Astrocyte of the hippocampus (primary cell): Measurements from ENCODE around the gene RMND1.

Experiments
- DNase-seq: peaks from one replicate; pipeline ENCODE4 v3.0.0; 2011; ENCODE audit warnings: low read depth, low spot score

The RMND1 gene

GRCh38 chr6:151417477-151417876, 34.4 kb downstream of the RMND1 start:
- DNase-seq = no peak

DNA sequence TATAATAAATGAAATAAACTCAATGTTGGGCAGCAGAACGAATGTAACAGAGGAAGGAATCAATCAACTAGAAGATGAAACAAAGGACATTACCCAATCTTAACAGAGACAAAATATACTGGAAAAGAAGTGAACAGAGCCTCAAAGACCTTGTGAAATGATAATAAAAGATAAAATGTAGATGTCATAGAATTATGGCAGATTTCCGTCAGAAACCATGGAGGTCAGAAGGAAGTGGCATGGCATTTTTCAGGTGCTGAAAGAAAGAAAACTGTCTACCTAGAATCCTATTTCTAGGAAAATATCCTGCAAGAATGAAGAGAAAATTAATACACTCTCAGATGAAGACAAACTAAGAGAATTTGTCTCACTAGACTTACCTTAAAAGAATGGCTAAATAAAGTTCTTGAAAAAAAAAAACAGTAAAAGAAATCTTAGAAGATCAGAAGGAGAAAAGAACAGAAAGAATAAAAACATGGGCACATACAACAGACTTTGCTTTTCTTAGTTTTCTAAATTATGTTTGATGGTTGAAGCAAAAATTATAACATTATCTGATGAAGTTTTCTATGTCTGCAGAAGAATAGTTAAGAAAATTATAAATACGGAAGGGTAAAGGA, 37.2 kb downstream of the RMND1 start:
- no peak for DNase-seq

GRCh38 chr6:151413372-151414145, 38.4 kb downstream of the RMND1 start:
- no peak for DNase-seq

- no peak for DNase-seq
These were observed 39.0 kb downstream of the RMND1 start for GRCh38 chr6:151412909-151413308.

GRCh38 chr6:151409679-151410078, 42.2 kb downstream of the RMND1 start:
- DNase-seq = no peak

DNA sequence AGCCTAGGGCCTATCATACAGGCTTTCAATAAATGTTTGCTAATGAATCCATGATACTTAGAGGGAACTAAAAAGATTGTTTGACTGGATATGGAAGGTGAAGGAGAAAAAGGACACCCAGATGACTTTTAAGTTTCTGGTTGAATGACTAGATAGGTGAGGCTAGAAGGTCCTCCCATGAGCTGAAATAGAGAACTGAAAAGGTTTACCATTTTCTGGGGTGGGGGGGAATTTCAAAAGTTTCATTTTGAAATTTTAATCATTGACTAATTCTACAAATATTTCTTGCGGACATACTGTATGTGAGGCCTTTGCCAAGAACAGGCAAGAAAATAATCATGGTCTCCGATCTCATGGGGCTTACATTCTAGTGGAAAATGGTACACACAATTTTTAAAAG, 42.7 kb downstream of the RMND1 start:
- no peak for DNase-seq

GRCh38 chr6:151408858-151409257, 43.1 kb downstream of the RMND1 start:
- DNase-seq = no peak

- no peak for DNase-seq
These were observed 48.0 kb downstream of the RMND1 start for GRCh38 chr6:151403919-151404308.

GRCh38 chr6:151402228-151402627, 49.7 kb downstream of the RMND1 start:
- no peak for DNase-seq

DNA sequence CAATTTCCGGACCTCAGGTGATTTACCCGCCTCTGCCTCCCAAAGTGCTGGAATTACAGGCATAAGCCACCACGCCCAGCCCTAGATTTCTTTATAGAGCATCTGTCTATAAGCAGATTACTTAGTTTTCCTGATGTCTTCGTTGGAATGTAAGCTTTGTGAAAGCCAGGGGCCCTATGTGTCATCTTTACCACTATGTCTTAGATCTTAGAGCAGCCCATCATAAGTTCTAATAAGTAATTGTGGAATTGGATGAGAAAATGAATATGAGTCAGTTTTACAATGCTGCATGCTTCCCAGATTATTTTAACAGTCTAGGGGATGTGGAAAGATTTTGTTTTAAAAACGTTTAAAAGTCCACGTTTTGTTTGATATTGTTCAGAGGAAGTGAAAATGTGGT, 51.5 kb downstream of the RMND1 start:
- no peak for DNase-seq

DNA sequence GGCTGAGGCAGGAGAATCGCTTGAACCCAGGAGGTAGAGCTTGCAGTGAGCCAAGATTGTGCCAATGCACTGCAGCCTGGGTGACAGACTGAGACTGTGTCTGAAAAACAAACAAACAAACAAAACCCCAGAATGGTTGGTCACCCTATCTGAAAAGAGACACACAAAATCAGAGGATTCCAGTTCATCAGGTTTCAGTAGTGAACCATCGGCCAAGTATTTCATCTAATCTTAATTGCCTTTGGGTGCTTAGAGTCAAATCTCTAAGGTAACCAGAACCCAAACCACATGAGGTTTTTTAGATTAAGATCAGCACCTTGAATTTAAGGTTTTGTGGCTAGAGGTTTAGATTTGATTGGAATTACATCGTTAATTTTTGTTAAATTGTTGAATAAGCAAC, 52.2 kb downstream of the RMND1 start:
- peak; percentile 34 for DNase-seq

- no peak for DNase-seq
These were observed 58.5 kb downstream of the RMND1 start for GRCh38 chr6:151393410-151393809.

DNA sequence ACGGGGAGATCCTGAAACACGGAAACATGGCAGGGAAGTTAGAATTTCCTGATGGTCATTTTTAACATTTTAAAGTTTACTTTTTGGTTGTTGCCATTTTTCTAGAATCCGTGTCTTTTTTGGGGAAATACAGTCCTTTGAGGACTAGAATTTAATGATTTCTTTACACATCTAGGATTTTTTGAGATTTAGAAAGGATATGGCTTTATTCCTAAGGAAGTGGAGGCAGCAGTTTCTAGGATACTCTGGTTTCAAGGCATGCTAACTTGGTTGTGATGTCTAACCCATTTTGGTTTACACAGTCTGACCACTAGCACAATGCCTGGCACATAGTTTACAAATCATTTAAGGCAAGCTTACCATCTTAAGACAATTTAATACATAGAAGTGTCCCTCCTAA, 59.5 kb downstream of the RMND1 start:
- no peak for DNase-seq

DNA sequence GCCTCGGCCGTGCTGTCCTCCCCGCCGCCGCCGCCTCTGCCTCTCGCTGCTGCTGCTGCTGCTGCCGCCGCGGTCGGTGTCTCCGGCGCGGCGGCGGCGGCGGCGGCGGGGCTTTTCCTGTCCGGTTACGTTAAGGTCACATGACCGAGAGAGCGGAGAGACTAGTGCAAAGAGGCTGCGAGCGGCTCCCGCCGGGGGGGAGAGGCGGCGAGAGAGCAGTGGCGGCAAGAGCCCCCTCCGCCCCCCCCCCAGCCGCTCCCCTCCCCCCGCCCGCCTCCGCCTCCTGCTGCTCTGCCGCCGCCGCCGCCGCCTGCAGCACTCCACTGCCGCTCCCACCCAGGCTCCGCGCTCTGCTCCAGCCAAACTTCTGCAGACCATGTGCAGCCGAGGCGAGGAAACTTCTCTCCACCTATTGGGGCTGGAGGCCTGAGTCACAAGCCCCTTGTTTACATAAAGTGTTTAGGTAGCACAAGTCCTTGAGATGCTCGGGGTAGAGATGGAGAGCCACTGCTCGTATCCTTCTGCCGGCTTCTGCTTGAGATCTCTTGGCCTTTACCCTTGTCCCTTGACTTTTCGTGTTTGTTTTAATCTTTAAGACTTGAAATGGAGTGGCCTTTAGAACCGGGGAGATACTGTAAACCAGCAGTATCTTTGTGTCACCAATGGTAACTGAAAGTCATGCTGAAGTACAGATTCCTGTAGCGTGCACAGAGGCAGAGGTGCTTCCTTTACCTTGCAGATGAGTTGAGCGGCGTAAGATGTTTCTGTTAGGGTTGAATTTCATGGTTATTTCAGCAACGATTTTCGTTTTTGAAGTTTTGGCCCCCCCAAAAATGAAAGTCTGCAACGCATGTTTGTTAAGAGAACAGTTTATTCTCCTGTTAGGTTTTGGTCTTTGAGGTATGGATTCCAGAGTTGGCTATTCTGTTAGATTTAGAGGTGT, 60.2 kb downstream of the RMND1 start, which contains the start of gene ZBTB2:
Gene ZBTB2, minus strand, starts transcription at position 89 of the 943 bp plus-strand sequence. CDS start 17,922 bp downstream, outside the sequence.
- peak; percentile 85 for DNase-seq

GRCh38 chr6:151390851-151391470, 61.0 kb downstream of the RMND1 start:
- peak; percentile 86 for DNase-seq

DNA sequence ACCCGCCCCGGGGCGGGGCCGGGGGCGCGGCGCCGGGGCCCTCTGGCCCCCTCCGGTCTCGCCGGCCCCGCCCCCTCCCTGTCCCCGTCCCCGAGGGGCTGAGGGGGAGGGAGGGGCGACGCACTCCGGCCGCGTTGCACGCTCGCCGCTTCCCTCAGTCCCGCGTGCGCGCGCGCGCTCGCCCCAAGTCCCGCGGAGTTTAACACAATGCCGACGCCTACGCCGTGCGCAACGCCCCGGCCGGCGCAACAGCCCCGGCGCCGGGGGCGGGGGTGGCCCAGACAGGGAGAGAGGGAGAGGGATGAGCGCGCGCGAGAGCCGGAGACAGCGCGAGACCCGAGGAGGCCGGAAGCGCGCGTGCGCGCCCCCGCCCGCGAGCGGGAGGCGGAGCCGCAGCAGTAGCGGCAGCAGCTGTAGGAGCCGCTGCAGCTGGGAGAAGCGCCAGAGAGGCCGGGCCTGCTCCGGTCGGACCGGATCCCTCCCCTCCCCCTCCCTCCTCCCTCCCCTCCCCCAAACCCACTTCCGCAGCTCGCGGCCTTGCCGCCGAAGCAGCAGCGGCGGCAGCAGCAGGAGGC, 61.6 kb downstream of the RMND1 start:
- DNase-seq = peak; percentile 100

- peak; percentile 76 for DNase-seq
These were observed 62.2 kb downstream of the RMND1 start for GRCh38 chr6:151389618-151390275.

DNA sequence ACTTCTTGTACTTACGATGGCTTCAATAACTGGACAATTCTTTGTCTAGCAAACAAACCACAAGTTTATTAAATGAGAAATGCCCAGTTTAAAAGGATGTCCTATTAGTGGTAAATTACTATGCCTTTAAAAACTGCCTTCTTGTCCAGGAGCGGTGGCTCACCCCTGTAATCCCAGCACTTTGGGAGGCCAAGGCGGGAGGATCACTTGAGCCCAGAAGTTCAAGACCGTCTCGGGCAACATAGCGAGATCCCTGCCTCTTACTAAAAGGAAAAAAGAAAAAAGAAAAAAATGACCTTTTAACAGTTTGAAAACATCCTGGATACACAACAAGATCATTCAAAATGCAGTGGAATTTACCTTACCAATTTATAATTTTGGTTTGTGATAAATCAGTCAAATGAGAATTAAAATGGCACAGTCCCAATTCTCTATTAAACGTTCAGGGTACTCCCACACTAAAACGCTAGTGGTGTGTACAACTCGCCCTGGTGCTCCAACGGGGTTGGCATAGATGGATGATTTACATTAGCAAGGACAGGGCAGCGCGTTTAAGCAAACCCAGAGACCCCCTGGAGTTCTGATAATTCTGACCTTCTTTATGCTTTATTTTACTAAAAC, 62.8 kb downstream of the RMND1 start:
- no peak for DNase-seq

- DNase-seq = no peak
These were observed 63.7 kb downstream of the RMND1 start for GRCh38 chr6:151388236-151388635.
